K562 (cell line): ENCODE measurements around the gene STS. TPM values are rescaled to one million over a fixed set of nuclear protein-coding genes. Genes with fewer than 3 reads are reported as not detected.

Experiments used
- ATAC-seq: fragments of 200-7000 bp; cut with Tn5 transposase; 3 replicates; pipeline ENCODE4 v1.9.1; 2020; ENCODE audit warnings: moderate library complexity
- BruUV-seq: library from RNA; stranded (reverse); fragments of 400-500 nt; replicated peaks from 2 replicates; lab custom pipeline; 2021; lab: Mats Ljungman, UMichigan
- CTCF ChIA-PET: fragments of 300-600 bp; formaldehyde crosslinking; extraction: SDS; loops from one replicate; lab custom pipeline; 2021; ENCODE audit warnings: low intra/inter-chr PET ratio; lab: Yijun Ruan, JAX
- POLR2A ChIA-PET: fragments of 300-600, 350-650 bp; sonication (Branson Sonifier 250); formaldehyde crosslinking; extraction: SDS; loops from one replicate; lab custom pipeline; 2021; ENCODE audit warnings: antibody characterized with exemption, inconsistent platforms; lab: Yijun Ruan, JAX
- DNase-seq, 4 experiments: peaks; one replicate each; pipeline versions ENCODE4 v3.0.0 to v3.0.0-alpha.2; 2011 to 2018; ENCODE audit warnings: low spot score in 3 of 4, mixed read lengths in 3 of 4; ENCODE audit errors: extremely low read depth in 1 of 4
- FAIRE-seq: peaks from 2 replicates; lab custom pipeline; 2011; peaks lifted over from hg19 to GRCh38; lab: Jason Lieb, UNC
- H2AFZ ChIP-seq: 2 replicates; pipeline ENCODE4 v1.6.0; 2011; ENCODE audit warnings: low read depth, low read length, control low read depth, inconsistent platforms
- H3K27ac ChIP-seq: fragments of 200-600 bp; 3 replicates; pipeline ENCODE4 v1.8.0; 2011; ENCODE audit warnings: low read depth, mild to moderate bottlenecking, control low read depth, inconsistent platforms, low read length, moderate library complexity, mixed read lengths; ENCODE audit errors: extremely low read depth
- H3K27me3 ChIP-seq, 2 experiments: fragments of 300-600 bp in 1 of 2; 2 replicates in 1 of 2; 3 replicates in 1 of 2; pipeline versions ENCODE4 v1.6.0 to v1.8.0; 2011; ENCODE audit warnings: inconsistent platforms in 2 of 2, low read length in 2 of 2, mild to moderate bottlenecking in 1 of 2, mixed read lengths in 1 of 2, moderate library complexity in 1 of 2; ENCODE audit not compliant: control insufficient read depth in 2 of 2, insufficient read depth in 2 of 2
- H3K36me3 ChIP-seq: fragments of 300-600 bp; 3 replicates; pipeline ENCODE4 v1.8.0; 2011; ENCODE audit warnings: mild to moderate bottlenecking, low read length, inconsistent platforms; ENCODE audit not compliant: control insufficient read depth, insufficient read depth
- H3K4me1 ChIP-seq, 2 experiments: fragments of 200-600 bp in 1 of 2; replicated peaks in 1 of 2; 2 replicates in 1 of 2; 3 replicates in 1 of 2; pipeline versions ENCODE4 v1.5.1 to v1.8.0; 2011; ENCODE audit warnings: inconsistent platforms in 2 of 2, low read length in 2 of 2, mild to moderate bottlenecking in 1 of 2, mixed read lengths in 1 of 2, moderate library complexity in 1 of 2; ENCODE audit not compliant: control insufficient read depth in 2 of 2, insufficient read depth in 2 of 2
- H3K4me2 ChIP-seq: 2 replicates; pipeline ENCODE4 v1.6.1; 2011; ENCODE audit warnings: low read length, control low read depth, inconsistent platforms, mixed read lengths; ENCODE audit not compliant: insufficient read depth
- H3K4me3 ChIP-seq: fragments of 200-600 bp; sonication (generic), shearing (Covaris generic); 2 replicates; pipeline ENCODE4 v1.5.1; 2016; ENCODE audit warnings: control low read depth, inconsistent platforms
- H3K79me2 ChIP-seq: fragments of 200-600 bp; 3 replicates; pipeline ENCODE4 v1.8.0; 2011; ENCODE audit warnings: low read length, inconsistent platforms; ENCODE audit not compliant: control insufficient read depth, insufficient read depth
- H3K9ac ChIP-seq, 2 experiments: 2 replicates each; pipeline versions ENCODE4 v1.6.0 to v1.6.1; 2011; ENCODE audit warnings: low read depth in 2 of 2, low read length in 2 of 2, control low read depth in 1 of 2, inconsistent platforms in 1 of 2, mild to moderate bottlenecking in 1 of 2, mixed read lengths in 1 of 2; ENCODE audit not compliant: insufficient read depth in 1 of 2
- H3K9me1 ChIP-seq: one replicate; pipeline ENCODE4 v1.6.0; 2011; ENCODE audit warnings: inconsistent platforms, mild to moderate bottlenecking, low read length, moderate library complexity; ENCODE audit not compliant: control insufficient read depth, insufficient read depth
- H3K9me3 ChIP-seq: replicated peaks from 2 replicates; pipeline ENCODE4 v1.5.1; 2011; ENCODE audit warnings: low read depth, low read length, inconsistent platforms; ENCODE audit not compliant: control insufficient read depth, insufficient read depth
- H4K20me1 ChIP-seq: replicated peaks from 2 replicates; pipeline ENCODE4 v1.6.1; 2011; ENCODE audit warnings: low read length, inconsistent platforms, mixed read lengths; ENCODE audit not compliant: control insufficient read depth, insufficient read depth
- CREB1 ChIP-seq, 2 experiments: sonication (generic) in 1 of 2; formaldehyde crosslinking in 1 of 2; IDR thresholded peaks; 2 replicates each; pipeline versions ENCODE4 v1.6.1 to v1.8.0; 2012 to 2022; ENCODE audit warnings: inconsistent platforms in 1 of 2, mild to moderate bottlenecking in 1 of 2, missing genetic modification reagents in 1 of 2, moderate library complexity in 1 of 2
- ETS1 ChIP-seq: conservative IDR thresholded peaks from 2 replicates; pipeline ENCODE4 v1.6.1; 2011; ENCODE audit warnings: low read depth, mild to moderate bottlenecking, low read length; ENCODE audit not compliant: control insufficient read depth
- FOXK2 ChIP-seq, 2 experiments: fragments of 450-650 bp; IDR thresholded peaks in 1 of 2; conservative IDR thresholded peaks in 1 of 2; 2 replicates each; pipeline ENCODE4 v1.6.1; 2016; ENCODE audit warnings: low read depth in 2 of 2, mild to moderate bottlenecking in 1 of 2
- HDAC8 ChIP-seq: fragments of 450-650 bp; IDR thresholded peaks from 2 replicates; pipeline ENCODE4 v1.6.1; 2016; ENCODE audit warnings: mild to moderate bottlenecking, missing genetic modification characterization, moderate library complexity, missing compliant biosample characterization
- PKNOX1 ChIP-seq: fragments of 450-650 bp; IDR thresholded peaks from 2 replicates; pipeline ENCODE4 v1.6.1; 2016
- RAD21 ChIP-seq, 2 experiments: fragments of 250-450 bp in 1 of 2; fragments of 450-650 bp in 1 of 2; sonication (Bioruptor Pico) in 1 of 2; formaldehyde crosslinking in 1 of 2; IDR thresholded peaks in 1 of 2; conservative IDR thresholded peaks in 1 of 2; 2 replicates each; pipeline versions ENCODE4 v1.4.0 to v1.8.0; 2020 to 2022; ENCODE audit warnings: mild to moderate bottlenecking in 2 of 2, moderate library complexity in 1 of 2
- TAF7 ChIP-seq: fragments of 450-650 bp; IDR thresholded peaks from 2 replicates; pipeline ENCODE4 v1.6.1; 2016; ENCODE audit warnings: missing genetic modification characterization, missing compliant biosample characterization
- TFAM ChIP-seq: fragments of 250-450 bp; sonication (Bioruptor Pico); conservative IDR thresholded peaks from 2 replicates; pipeline ENCODE4 v1.5.0; 2021; ENCODE audit warnings: mild to moderate bottlenecking, moderate library complexity
- ZNF24 ChIP-seq: fragments of 450-650 bp; IDR thresholded peaks from 2 replicates; pipeline ENCODE4 v1.6.1; 2016
- ZNF644 ChIP-seq: fragments of 200-800 bp; sonication (Bioruptor generic); IDR thresholded peaks from 2 replicates; pipeline ENCODE4 v1.6.1; 2016; ENCODE audit warnings: low read depth, missing genetic modification characterization, missing compliant biosample characterization
- ZNF764 ChIP-seq: fragments of 250-450 bp; sonication (Bioruptor Pico); IDR thresholded peaks from 2 replicates; pipeline ENCODE4 v1.4.0; 2020; ENCODE audit warnings: low read depth, mild to moderate bottlenecking, moderate library complexity
- WGBS: fragments of 100-300 bp; shearing (Covaris generic); methylation state at CpG from one replicate; pipeline ENCODE4 v1.1.6; 2016; ENCODE audit warnings: low coverage, mixed read lengths; ENCODE audit not compliant: insufficient coverage; ENCODE audit errors: missing lambda C conversion rate; 5-methylcytosine and 5-hydroxymethylcytosine counted together
- in situ Hi-C: fragments of 300-500 bp; cut with MboI; formaldehyde crosslinking; loops from 4 replicates; pipeline ENCODE4 v1.15.0; 2018; ENCODE audit warnings: inconsistent platforms, mixed read lengths
- intact Hi-C: fragments of 100-400 bp; cut with micrococcal nuclease; formaldehyde crosslinking; loops from 2 replicates; pipeline ENCODE4 v1.14.2; 2022
- polyA plus RNA-seq, 8 experiments: library from polyadenylated mRNA; depleted of rRNA in 4 of 8; stranded (reverse) in 5 of 8; unstranded in 3 of 8; fragments of >200 nt; fragmentation: Nextera tagmentation in 2 of 8; fragmentation: Illumina TruSeq in 1 of 8; extraction: Ambion mirVana in 2 of 8; extraction: Trizol in 1 of 8; gene quantifications; 2 replicates each; pipeline versions ENCODE4 v1.2.1 to v1.2.3, GENCODE V29; 2011 to 2014; ENCODE audit warnings: inconsistent platforms in 1 of 8, missing spikeins in 1 of 8
- total RNA-seq, 7 experiments: library from RNA; depleted of rRNA in 6 of 7; stranded (reverse); fragments of >200 nt in 6 of 7; fragmentation: Illumina TruSeq in 2 of 7; extraction: Trizol in 2 of 7; gene quantifications; 2 replicates each; pipeline versions ENCODE4 v1.2.1 to v1.2.3, GENCODE V29; 2011 to 2021; ENCODE audit warnings: low replicate concordance in 1 of 7

Gene STS
- total and polyA plus RNA-seq, 9 of the 15 experiments (the other 6 are each of a cell fraction or from before 2014, with no cell fraction given), result 0.14 to 1.3 (median 0.63) TPM

- CTCF ChIA-PET, result no interaction called here
- ATAC-seq (no peak), FAIRE-seq (no peak)
- Histone ChIP-seq H2AFZ (no peak overlapping the region), H3K4me2 (no peak overlapping the region)
- WGBS, result 79% methylated on average over 5 of the region's 7 CpGs
- no TSS peak for BruUV-seq
- TF ChIP-seq FOXK2 (conservative IDR thresholded peaks at IDR 0.05 in 1 of 2, IDR thresholded peaks at IDR 0.05 in 1 of 2; ENCODE audit: low read depth in 2 of 2), result no peak
- TF ChIP-seq HDAC8 (tag), result no peak
- no peak for TF ChIP-seq ZNF24
- no peak for TF ChIP-seq ZNF764
- TF ChIP-seq, all 486 proteins: peak for 0
- no peaks in the 10 kb centered on the region for H4K20me1 ChIP-seq
- peaks cover 23% of the 10 kb centered on the region; the same call in 2 of the 3 replicates for H3K36me3 ChIP-seq
- no peaks in the 10 kb centered on the region for H3K9me1 ChIP-seq
- H3K4me1 ChIP-seq, result no peaks in the 10 kb centered on the region
- no peaks in the 10 kb centered on the region for H3K9me3 ChIP-seq
- POLR2A ChIA-PET, result interaction anchor here (0.6 kb wide), 1 partner anchor 23 kb away, joined by 4 read pairs; no protein-coding TSS in a partner anchor
- H3K9ac ChIP-seq, result no peak overlapping the region
- H3K27me3 ChIP-seq, result no peaks in the 10 kb centered on the region
- intact Hi-C loops (no loop called here), in situ Hi-C loops (no loop called here)
- H3K4me3 ChIP-seq, result no peak overlapping the region
- H3K79me2 ChIP-seq, result peaks cover 10% of the 10 kb centered on the region; the same call in 2 of the 3 replicates
- H3K27ac ChIP-seq, result no peak overlapping the region
- no peak for DNase-seq
Measured at GRCh38 chrX:7100022-7100421, 47.5 kb upstream of the STS start.

GRCh38 chrX:7102119-7102518, 45.4 kb upstream of the STS start:
- H3K4me1 ChIP-seq, result no peaks in the 10 kb centered on the region
- H3K79me2 ChIP-seq, result peaks cover 10% of the 10 kb centered on the region; the same call in 2 of the 3 replicates
- no peak overlapping the region for H2AFZ ChIP-seq
- H3K4me3 ChIP-seq, result no peak overlapping the region
- H3K27ac ChIP-seq, result no peak overlapping the region
- H3K4me2 ChIP-seq, result no peak overlapping the region
- TF ChIP-seq PKNOX1 (no peak), TAF7 (no peak), CREB1 (IDR thresholded peaks at IDR 0.05) (no peak), CREB1 (CRISPR knock-in tag; IDR thresholded peaks at IDR 0.05) (no peak), TFAM (CRISPR knock-in tag) (no peak), ETS1 (no peak), RAD21 (CRISPR knock-in tag; conservative IDR thresholded peaks at IDR 0.05 in 1 of 2, IDR thresholded peaks at IDR 0.05 in 1 of 2) (no peak), ZNF644 (tag) (no peak)
- in situ Hi-C loops, result no loop called here
- peaks cover 28% of the 10 kb centered on the region; the same call in 2 of the 3 replicates for H3K36me3 ChIP-seq
- H3K27me3 ChIP-seq, result no peaks in the 10 kb centered on the region
- DNase-seq, result no peak
- CTCF ChIA-PET, result no interaction called here
- POLR2A ChIA-PET, result no interaction called here
- no peak overlapping the region for H3K9ac ChIP-seq
- no peaks in the 10 kb centered on the region for H3K9me3 ChIP-seq
- intact Hi-C loops, result no loop called here
- ATAC-seq, result no peak
- BruUV-seq, result no TSS peak
- FAIRE-seq, result no peak
- H4K20me1 ChIP-seq, result no peaks in the 10 kb centered on the region
- no CpG with 5 or more reads among the region's 3 CpGs for WGBS
- H3K9me1 ChIP-seq, result no peaks in the 10 kb centered on the region
